ENCODE results near the gene SPTLC1. TPM values are rescaled to one million over a fixed set of nuclear protein-coding genes. Genes with fewer than 3 reads are reported as not detected.

The SPTLC1 gene
- total RNA-seq, 1 donor = 124 TPM

- H3K36me3 ChIP-seq (ENCODE audit: insufficient read depth, low read length) = no peaks in the 10 kb centered on the region
- H3K9me3 ChIP-seq (ENCODE audit: low read depth, low read length) = no peaks in the 10 kb centered on the region
- H3K27me3 ChIP-seq (ENCODE audit: insufficient read depth, low read length) = peaks cover 18% of the 10 kb centered on the region
- no peaks in the 10 kb centered on the region for H3K79me2 ChIP-seq (ENCODE audit: insufficient read depth, low read length)
- no peak overlapping the region for H3K27ac ChIP-seq (ENCODE audit: low read depth, low read length)
- H3K4me2 ChIP-seq (ENCODE audit: insufficient read depth, low read length) = no peak overlapping the region
- no peaks in the 10 kb centered on the region for H3K4me1 ChIP-seq (ENCODE audit: insufficient read depth, low read length)
- no peaks in the 10 kb centered on the region for H4K20me1 ChIP-seq (ENCODE audit: insufficient read depth, low read length)
- H3K4me3 ChIP-seq (ENCODE audit: insufficient read depth, low read length) = no peak overlapping the region
- DNase-seq (ENCODE audit: insufficient read length, low spot score, missing footprints) = no peak
- H2AFZ ChIP-seq (ENCODE audit: low read length) = no peak overlapping the region
- no peak for TF ChIP-seq CTCF (IDR thresholded peaks at IDR 0.05; ENCODE audit: extremely low read depth, low read depth, low read length)
Observed at GRCh38 chr9:92122061-92122460, 6.8 kb upstream of the SPTLC1 start.

GRCh38 chr9:92121265-92121664 lies 6.1 kb upstream of the SPTLC1 start:
- Histone ChIP-seq H3K79me2 (ENCODE audit: insufficient read depth, low read length) (no peaks in the 10 kb centered on the region), H3K4me3 (ENCODE audit: insufficient read depth, low read length) (no peak overlapping the region), H3K27me3 (ENCODE audit: insufficient read depth, low read length) (peaks cover 18% of the 10 kb centered on the region), H3K27ac (ENCODE audit: low read depth, low read length) (no peak overlapping the region), H3K36me3 (ENCODE audit: insufficient read depth, low read length) (no peaks in the 10 kb centered on the region), H3K4me2 (ENCODE audit: insufficient read depth, low read length) (no peak overlapping the region), H3K4me1 (ENCODE audit: insufficient read depth, low read length) (no peaks in the 10 kb centered on the region), H2AFZ (ENCODE audit: low read length) (no peak overlapping the region), H4K20me1 (ENCODE audit: insufficient read depth, low read length) (no peaks in the 10 kb centered on the region), H3K9me3 (ENCODE audit: low read depth, low read length) (no peaks in the 10 kb centered on the region)
- no peak for TF ChIP-seq CTCF (IDR thresholded peaks at IDR 0.05; ENCODE audit: extremely low read depth, low read depth, low read length)
- DNase-seq (ENCODE audit: insufficient read length, low spot score, missing footprints) = no peak

GRCh38 chr9:92120138-92120537 lies 4.9 kb upstream of the SPTLC1 start:
- Histone ChIP-seq H4K20me1 (ENCODE audit: insufficient read depth, low read length) (no peaks in the 10 kb centered on the region), H3K4me2 (ENCODE audit: insufficient read depth, low read length) (no peak overlapping the region), H3K36me3 (ENCODE audit: insufficient read depth, low read length) (no peaks in the 10 kb centered on the region), H3K27me3 (ENCODE audit: insufficient read depth, low read length) (peaks cover 18% of the 10 kb centered on the region), H3K27ac (ENCODE audit: low read depth, low read length) (no peak overlapping the region), H3K79me2 (ENCODE audit: insufficient read depth, low read length) (peaks cover 3% of the 10 kb centered on the region), H3K9me3 (ENCODE audit: low read depth, low read length) (no peaks in the 10 kb centered on the region), H2AFZ (ENCODE audit: low read length) (no peak overlapping the region), H3K4me3 (ENCODE audit: insufficient read depth, low read length) (no peak overlapping the region), H3K4me1 (ENCODE audit: insufficient read depth, low read length) (peaks cover 2% of the 10 kb centered on the region)
- no peak for DNase-seq (ENCODE audit: insufficient read length, low spot score, missing footprints)
- no peak for TF ChIP-seq CTCF (IDR thresholded peaks at IDR 0.05; ENCODE audit: extremely low read depth, low read depth, low read length)

- no peak overlapping the region for H3K4me2 ChIP-seq (ENCODE audit: insufficient read depth, low read length)
- H3K4me1 ChIP-seq (ENCODE audit: insufficient read depth, low read length) = peaks cover 2% of the 10 kb centered on the region
- no peak overlapping the region for H3K27ac ChIP-seq (ENCODE audit: low read depth, low read length)
- no peaks in the 10 kb centered on the region for H4K20me1 ChIP-seq (ENCODE audit: insufficient read depth, low read length)
- H3K9me3 ChIP-seq (ENCODE audit: low read depth, low read length) = no peaks in the 10 kb centered on the region
- H3K36me3 ChIP-seq (ENCODE audit: insufficient read depth, low read length) = no peaks in the 10 kb centered on the region
- H3K27me3 ChIP-seq (ENCODE audit: insufficient read depth, low read length) = peaks cover 18% of the 10 kb centered on the region
- H2AFZ ChIP-seq (ENCODE audit: low read length) = no peak overlapping the region
- peaks cover 9% of the 10 kb centered on the region for H3K79me2 ChIP-seq (ENCODE audit: insufficient read depth, low read length)
- no peak for DNase-seq (ENCODE audit: insufficient read length, low spot score, missing footprints)
- TF ChIP-seq CTCF (IDR thresholded peaks at IDR 0.05; ENCODE audit: extremely low read depth, low read depth, low read length) = no peak
- no peak overlapping the region for H3K4me3 ChIP-seq (ENCODE audit: insufficient read depth, low read length)
Observed at GRCh38 chr9:92119586-92119985, 4.4 kb upstream of the SPTLC1 start.

Data from osteoblast (primary cell).